ENCODE data around the gene ARSA.
A peak's percentile ranks its signal among the peaks of the same experiment; 100 is the strongest.
"Not testable (repeated sequence)": the region's sequence is repeated elsewhere in the genome, so short reads cannot be mapped to it uniquely, and the experiment has no call there.

The ARSA gene

DNA sequence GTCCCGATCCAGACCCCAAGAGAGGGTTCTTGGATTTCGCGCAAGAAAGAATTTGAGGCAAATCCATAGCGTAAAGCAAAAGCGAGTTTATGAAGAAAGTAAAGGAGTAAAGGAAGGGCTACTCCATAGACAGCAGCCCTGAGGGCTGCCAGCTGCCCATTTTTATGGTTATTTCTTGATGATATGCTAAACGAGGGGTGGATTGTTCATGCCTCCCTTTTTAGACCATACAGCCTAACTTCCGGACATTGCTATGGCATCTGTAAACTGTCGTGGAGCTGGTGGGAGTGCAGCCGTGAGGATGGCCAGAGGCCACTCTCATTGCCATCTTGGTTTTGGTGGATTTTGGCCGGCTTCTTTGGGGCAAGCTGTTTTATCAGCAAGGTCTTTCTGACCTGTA, 25.3 kb upstream of the ARSA start:
- DNase-seq: no peak

DNA sequence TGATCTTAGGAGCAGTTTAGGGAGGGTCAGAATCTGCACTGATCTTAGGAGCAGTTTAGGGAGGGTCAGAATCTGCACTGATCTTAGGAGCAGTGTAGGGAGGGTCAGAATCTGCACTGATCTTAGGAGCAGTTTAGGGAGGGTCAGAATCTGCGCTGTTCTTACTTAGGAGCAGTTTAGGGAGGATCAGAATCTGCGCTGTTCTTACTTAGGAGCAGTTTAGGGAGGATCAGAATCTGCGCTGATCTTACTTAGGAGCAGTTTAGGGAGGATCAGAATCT, 15.8 kb upstream of the ARSA start:
- DNase-seq: not testable (repeated sequence)

DNA sequence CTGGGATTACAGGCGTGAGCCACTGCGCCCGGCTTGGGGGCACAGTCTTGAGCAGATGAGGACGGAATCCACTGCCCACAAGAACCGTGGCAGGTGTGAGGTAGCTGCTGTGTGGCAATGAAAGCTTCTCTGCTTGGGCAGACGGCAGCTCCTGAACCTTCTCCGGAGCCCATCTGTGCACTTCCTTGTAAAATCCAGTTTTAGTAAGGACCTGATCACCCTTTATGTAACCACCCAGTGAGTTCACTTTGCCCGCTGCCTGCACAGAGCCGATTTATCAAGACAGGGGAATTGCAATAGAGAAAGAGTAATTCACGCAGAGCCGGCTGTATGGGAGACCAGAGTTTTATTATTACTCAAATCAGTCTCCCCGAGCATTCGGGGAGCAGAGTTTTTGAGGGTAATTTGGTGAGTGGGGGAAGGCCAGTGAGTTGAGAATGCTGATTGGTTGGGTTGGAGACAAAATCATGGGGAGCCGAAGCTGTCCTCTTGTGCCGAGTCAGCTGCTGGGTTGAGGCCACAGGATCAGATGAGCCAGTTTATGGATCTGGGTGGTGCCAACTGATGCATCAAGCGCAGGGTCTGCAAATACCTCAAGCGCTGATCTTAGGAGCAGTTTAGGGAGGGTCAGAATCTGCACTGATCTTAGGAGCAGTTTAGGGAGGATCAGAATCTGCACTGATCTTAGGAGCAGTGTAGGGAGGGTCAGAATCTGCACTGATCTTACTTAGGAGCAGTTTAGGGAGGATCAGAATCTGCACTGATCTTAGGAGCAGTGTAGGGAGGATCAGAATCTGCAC, 15.3 kb upstream of the ARSA start:
- not testable (repeated sequence) for DNase-seq

DNA sequence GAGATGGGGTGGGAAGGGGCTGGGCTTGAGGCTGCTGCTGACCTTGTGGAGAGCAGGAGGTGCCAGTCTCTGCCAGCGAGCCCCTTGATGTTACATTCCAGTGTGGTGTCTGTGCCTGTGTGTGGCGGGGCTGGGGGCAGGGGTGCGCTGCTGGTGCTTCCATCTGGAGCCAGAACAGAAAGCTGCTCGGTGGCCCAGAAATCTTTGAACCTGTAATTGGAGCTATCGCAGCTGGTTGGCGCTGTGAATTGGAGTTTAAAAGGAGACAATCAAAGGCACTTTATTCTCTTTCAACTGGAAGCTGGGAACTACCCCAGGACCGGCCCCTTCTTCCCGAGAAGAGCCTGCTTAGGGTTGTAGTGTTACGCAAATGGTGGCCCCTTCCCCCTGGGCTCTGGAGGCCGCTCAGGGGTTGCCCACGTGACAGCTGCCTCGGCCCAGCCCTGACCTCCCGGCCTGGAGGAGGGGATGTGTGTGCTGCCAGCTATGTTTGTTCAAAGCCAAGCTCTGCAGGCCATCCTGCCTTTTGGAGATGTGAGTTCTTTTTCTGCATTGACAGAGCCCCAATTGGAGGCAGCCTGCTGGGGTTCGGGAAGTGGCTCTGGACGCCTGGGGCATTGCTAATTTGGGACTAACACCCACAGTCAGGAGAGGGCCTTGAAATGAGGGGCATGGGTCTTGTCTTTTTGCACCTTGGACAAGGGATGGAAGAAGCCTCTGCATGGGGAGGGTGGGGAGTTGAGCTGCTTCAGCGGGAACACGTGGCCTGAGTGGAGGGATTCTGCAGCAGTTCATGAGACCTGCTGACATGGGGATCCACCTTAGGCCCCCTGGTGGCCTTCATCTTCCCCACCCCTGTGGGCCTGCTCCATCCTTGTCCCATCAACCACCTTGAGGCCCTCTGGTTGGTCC, 14.0 kb upstream of the ARSA start:
- DNase-seq: no peak

DNA sequence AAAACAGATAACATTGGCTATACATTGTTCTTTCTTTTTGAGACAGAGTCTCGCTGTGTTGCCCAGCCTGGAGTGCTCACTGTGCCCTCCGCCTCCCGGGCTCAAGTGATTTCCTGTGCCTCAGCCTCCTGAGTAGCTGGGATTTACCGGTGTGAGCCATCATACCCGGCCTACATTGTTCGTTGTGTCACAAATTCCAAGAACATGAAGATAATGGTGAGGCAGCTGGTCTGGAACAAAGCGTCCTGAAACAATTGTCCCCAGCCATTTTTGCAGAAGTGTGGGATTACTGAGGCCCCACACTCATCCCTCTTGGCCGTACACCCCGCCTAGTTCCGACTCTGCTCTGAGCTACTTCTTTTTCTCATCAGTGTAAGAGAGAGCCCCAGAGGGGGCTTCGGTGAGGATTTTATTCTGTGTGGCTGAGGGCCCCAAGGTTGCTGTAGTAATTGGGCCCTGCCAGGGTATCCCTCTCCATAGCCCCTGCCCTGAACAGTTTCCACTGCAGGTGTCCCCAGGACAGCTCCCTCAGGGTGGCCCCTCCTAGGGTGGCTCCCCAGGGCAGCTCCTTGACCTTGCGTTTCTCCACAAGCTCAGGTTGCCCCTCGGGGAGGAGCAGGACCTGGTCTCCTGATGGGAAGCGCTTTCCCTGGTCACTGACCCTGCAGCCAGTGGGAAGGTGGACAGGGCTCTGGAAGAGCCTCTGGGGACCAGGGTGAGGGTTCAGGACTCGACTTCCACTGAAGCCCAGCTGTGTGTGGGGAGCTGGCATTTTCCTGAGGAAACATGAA, 13.1 kb upstream of the ARSA start:
- no peak for DNase-seq

DNA sequence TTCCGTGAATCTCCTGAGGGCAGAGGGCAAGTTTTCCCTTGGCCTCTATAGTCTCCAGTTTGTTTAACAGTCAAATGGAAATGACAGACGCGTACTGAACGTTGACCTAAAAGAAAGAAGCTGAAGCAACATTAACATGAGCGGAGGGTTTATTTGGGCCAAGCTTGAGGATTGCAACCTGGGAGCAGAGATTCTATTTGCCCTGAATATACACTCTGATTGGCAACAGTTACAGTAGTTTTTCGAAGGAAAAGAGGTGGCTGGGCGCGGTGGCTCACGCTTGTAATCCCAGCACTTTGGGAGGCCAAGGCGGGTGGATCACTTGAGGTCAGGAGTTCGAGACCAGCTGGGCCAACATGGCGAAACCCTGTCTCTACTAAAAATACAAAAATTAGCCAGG, 12.3 kb upstream of the ARSA start:
- DNase-seq: not testable (repeated sequence)

DNA sequence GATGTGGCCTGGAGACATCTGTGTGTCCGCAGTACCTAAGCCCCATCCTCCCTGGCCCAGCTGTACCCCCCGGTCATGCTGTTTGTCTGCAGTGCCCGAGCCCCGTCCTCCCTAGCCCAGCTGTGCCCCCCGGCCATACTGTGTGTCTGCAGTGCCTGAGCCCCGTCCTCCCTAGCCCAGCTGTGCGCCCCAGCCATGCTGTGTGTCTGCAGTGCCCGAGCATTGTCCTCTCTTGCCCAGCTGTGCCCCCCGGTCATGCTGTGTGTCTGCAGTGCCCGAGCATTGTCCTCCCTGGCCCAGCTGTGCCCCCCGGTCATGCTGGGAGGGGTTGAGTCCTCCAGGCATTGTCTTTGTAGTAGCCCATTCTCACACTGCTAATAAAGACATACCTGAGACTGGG, 7.6 kb upstream of the ARSA start:
- DNase-seq: no peak

DNA sequence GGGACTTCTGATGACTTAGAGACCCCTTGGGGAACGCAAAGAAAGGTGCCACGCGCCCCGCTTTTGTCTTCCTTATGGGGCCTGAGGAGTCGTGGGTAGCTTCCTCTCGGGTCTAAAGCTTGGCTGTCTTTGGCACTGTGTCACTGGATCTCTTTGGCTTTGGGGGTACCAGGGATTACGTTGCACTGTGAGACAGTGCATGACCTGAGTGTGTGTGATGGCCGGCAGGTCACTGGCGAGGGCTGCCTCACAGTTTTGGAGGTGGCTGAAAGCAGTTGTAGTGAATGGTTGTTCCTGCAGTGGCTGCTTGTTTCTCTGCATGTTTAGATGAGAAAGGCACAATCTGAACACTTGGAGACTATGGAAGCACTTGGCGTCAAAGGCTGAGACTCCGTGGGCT, 5.8 kb upstream of the ARSA start:
- no peak for DNase-seq

DNA sequence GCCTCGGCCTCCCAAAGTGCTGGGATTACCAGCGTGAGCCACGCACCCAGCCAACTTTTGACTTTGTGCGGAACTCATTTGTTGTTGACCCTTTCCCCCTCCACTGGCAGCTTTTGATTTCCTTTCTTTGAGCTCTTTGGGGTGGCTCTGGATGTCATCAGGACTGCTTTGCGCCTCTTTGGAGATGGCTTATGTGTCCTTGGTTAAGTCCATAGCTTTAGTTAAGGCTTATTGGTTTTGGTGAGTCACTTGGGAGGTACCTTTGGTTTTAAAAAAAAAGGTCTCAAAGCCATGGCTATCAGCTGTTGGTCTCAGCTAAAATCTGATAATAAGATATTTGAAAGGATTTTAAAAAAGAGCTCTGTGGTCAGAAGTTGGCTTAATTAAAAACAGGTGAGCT, 5.1 kb upstream of the ARSA start:
- DNase-seq: no peak

DNA sequence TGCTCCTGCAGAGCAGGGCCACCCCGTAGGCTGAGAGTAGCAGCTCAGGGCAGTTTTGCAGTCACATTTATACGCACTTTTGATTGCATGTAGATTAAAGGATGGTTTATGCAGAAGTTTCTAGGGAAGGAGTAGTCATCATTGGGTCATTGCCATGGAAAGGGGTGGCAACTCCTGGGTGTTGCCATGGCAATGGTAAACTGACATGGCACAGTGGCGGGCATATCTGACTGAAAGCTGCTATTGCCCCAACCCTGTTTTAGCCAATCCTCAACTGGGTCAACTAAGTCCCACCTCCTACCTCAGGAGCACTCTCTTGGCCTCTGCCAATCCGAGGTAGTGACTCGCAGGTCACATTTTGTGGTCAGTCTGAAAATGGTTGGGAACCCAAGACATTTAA, 2.4 kb upstream of the ARSA start:
- no peak for DNase-seq

DNA sequence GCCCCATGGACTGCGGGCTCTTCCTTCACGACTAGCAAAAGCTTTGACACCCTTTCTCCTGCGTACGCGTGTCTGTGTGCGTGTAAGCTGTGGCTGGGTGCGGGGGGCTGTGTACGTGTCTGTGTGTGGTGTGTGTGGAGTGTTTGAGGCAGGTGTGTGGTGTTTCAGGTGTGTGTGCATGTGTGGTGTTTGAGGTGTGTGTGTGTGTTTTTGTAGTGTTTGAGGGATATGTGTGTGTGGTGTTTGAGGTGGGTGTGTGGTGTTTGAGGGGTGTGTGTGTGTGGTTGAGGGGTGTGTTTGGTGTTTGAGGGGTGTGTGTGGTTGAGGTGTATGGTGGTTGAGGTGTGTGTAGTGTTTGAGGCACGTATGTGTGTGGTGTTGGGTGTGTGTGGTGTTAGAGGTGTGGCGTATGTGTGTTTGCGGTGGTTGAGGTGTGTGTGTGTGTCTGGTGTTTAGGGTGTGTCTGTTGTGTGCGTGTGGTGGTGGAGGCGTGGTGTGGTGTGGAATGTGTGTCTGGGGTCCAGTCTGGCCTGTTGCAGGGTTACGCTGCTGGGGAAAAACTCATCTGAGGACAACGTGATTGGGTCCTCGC, 687 bp upstream of the ARSA start:
- DNase-seq: no peak

DNA sequence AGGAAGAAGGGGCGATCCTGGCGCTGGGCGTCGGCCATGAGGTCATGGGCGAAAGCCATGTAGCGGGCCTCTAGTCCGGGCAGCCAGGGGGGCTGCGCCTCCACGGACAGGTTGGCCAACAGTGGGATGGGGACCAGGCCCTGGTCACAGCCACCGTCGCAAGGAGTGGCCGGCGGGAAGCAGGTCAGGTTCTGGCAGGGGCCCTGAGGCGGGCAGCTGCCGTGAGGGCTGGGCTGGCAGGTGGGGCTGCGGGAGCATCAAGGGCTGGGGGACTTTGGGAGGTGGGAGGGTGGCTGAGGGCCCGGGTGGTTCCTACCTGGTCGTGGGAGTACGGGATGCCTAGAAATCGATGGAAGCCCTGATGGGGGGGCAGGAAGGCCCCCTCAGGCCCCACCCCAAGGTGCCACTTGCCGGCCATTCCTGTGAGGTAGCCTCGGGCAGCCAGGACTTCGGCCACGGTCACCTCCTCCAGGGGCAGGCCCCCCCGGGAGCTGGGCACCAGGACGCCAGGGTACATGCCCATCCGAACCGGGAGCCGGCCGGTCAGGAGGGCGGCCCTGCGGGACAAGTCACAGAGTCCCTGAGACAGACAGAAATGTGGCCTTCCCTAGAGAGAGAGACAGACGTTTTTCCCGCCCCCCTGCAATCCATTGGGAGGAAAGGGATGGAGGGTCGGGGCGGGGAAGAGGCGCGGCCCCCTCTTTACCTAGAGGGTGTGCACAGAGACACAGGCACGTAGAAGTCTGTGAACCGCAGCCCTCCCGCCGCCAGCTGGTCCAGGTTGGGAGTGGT, 906 bp downstream of the ARSA start:
- no peak for DNase-seq

DNA sequence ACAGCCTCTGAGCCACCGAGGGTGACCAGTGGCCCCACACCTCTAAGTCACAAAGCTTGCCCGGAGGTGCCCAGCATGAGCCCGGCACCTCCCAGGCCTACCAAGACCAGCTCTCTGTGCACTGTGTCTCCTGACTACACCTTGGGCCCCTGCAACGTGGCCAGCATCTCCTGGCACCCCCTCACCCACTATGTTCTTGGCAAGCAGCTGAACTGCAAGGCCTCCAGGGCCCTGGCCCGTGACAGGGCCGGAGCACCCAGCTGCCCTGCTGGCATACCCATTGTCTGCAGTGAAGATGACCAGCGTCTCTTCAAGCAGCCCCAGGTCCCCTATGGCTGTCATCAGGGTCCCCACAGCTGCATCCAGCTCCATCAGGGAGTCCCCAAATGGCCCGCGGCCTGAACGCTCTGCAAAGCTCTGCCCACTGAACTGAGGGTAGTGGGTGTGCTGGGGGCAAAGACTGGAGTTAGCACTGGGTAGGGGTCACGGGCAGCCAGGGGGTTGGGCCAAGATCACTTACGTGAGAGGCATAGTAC, 1.6 kb downstream of the ARSA start:
- no peak for DNase-seq

DNA sequence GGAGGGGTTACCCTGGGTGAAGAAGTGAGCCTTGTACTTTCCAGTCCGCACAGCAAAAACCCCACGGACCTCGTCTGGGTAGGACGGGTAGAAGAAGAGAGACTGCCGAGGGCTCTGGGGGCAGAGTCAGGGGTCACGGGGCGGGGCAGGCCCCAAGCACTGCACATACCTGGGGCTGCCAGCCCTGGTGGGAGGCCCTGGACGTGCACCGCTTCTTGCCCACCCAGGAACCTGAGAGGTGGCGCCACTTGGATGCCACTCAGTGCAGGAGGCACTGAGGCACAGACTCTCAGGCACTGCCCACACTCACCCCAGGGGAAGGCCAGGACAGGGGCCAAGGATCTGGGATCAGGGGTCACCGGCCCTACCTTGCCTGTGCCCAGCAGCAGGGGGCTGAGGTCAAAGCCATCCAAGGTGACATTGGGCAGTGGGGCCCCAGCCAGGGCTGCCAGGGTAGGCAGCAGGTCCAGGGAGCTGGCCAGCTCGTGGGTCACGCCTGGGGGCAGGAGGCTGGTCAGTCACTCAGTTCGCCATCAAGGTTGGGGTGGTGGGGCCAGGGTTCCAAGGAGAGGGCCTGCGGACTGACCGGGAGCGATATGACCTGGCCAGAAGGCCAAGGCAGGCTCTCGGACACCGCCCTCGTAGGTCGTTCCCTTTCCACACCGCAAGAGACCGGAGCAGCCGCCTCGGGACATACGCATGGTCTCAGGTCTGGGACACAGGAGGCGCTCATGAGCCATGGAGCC, 2.2 kb downstream of the ARSA start:
- no peak for DNase-seq

DNA sequence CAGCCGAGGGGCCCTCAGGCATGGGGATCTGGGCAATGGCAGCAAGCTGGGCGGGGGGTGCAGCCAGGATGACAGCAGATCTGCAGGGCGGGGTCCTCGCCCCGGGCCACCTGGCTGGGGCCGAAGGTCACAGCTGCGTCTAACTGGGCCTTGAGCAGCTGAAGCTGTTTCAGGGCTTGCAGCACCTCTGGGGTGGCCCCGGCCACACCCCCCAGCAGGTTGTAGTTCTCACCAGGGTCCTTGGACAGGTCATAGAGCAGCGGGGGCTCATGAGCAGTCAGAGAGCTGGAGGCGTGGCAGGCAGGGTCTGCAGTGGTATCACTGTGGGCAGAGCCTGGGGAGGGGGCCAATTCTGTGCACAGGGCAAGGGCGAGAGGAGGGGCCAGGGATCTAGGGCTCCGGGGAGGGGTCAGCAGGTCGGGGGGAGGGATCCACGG, 2.8 kb downstream of the ARSA start:
- no peak for DNase-seq

DNA sequence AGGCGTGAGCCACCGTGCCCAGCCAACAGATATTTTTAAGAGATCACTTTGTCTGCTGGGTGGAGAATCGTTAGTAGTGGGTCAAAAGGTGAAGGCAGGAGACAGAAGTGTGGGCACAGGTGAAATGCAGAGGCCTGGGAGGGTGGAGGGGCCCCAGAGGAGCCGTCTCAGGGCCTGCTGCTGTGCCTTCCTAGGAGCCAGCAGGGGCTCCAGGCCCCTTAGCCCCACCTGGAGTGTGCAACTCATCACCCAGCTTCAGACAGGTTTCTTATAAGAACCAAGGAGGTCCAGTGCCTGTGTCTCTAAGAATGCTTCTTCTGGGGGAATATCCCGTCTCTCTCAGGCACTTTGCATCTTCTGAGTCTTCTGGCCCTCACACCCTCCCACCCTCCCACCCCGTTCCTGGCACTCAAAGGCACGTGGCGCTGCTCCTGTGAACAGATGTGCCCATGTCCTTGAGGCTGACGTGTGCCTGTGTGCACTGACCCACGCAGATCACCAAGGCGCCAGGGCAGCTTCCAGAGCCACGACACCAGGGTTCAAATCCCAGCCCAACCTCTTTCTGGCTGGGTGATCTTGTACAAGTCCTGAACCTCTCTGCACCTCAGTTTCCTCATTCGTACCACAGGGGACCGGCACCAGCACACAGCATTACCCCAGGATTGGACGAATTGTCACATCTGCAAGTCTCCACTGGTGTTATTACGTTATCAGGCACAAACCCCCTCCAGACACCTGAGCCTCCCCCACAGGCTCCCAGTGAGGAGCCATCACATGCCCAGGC, 3.4 kb downstream of the ARSA start:
- DNase-seq: no peak

DNA sequence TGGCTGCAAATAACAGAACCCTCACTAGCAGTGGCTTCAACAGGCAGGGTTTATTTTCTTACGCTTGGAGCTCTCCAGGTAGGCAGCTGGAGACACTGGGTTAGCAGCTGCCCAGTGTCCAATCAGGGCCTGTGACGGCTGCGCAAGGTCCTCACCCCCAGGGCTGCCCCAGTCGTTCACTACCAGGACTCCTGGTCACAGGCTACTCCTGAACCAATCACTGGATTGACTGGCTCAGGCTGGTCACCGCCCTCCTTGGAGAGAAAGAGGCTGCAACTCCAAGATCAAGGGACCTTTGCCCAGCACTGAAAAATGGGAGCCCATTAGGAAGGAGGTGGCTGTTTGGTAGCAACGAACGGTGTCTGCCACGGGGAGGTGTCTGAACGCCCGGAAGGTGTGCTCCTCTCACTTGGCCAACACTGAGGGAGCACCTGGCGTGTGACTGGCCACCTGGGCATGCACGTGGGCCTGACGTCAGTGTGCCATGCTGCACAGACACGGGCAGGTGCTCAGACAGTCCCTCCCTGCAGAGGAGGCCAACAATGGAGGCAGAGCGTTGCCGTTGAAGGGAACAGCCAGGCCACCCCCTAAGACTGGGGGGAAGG, 5.1 kb downstream of the ARSA start:
- peak; percentile 91 for DNase-seq

DNA sequence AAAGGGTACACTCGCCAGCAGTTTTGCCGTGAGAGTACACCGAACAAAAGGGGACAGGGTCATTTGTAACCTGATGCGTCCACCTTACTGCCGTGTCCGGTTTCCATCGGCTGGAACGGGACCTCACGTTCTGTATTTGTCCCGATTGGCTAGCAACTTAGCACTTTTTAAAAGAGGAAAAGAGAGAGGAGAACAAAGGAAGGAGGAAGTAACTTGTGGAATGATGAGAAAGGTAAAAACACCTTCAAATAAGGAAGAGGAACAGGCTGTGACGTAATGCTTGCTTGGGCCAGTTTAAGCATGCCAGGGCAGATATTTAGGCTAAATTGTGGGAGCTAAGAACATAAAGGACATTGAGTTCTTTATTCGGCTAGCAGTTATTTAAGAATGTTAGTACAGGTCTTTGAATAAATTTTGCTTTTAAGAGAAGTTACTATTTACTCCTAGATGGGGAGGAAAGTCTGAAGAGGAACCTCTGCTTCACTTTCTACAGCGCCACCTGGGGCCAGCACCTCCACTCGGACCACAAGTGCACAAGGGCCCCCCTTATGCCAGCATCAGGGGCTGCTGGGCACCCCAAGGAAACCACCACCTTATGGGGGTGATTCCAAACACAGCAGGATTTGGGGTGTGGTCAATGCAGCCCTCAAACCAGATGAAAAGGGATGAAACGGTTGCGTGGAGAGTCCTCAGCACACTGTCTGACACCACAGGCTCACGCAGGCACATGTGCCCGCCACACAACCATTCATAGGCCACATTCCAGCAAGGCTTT, 5.8 kb downstream of the ARSA start:
- peak; percentile 61 for DNase-seq

DNA sequence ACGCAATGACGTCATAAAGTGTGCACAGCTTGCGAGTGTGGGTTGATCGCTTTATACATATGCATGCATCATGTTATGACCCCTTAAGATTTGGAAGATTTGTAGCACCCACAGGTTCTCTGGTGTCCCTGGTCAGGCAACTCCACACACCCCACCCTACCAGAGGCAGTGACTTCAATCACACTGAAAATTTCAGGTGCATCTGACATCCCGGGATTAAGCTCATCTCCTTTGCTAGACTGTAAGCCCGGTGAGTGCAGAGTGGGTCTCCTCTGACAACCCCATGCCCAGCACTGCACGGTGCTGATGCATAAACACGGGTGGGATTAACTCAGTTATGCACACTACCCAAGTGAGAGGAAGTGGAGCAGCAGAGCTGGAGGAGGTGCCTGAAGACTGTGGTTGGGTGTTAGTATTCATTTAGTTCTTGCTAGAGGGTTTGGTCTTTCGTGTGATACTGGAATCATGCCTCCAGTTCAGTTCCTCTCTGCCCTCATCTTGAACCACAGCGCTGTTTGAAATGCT, 6.5 kb downstream of the ARSA start:
- DNase-seq: no peak
